Osteocyte (in vitro differentiated cells): ENCODE results near the gene CDH19. TPM values are rescaled to one million over a fixed set of nuclear protein-coding genes. Genes with fewer than 3 reads are reported as not detected.

Experiments used
- DNase-seq: peaks from one replicate; pipeline ENCODE4 v3.0.0; 2021; ENCODE audit warnings: mixed read lengths; ENCODE audit not compliant: unreplicated experiment; ENCODE audit errors: extremely low spot score
- H3K27ac Mint-ChIP-seq: one replicate; pipeline ENCODE4 v1.8.0; 2021; ENCODE audit warnings: mild to moderate bottlenecking, mixed read lengths; ENCODE audit not compliant: unreplicated experiment
- H3K27me3 Mint-ChIP-seq: one replicate; pipeline ENCODE4 v1.8.0; 2021; ENCODE audit warnings: mixed read lengths; ENCODE audit not compliant: unreplicated experiment
- H3K36me3 Mint-ChIP-seq: one replicate; pipeline ENCODE4 v1.8.0; 2021; ENCODE audit warnings: mixed read lengths; ENCODE audit not compliant: unreplicated experiment
- H3K4me1 Mint-ChIP-seq: one replicate; pipeline ENCODE4 v1.8.0; 2021; ENCODE audit warnings: mixed read lengths; ENCODE audit not compliant: unreplicated experiment
- H3K4me3 Mint-ChIP-seq: one replicate; pipeline ENCODE4 v1.8.0; 2021; ENCODE audit warnings: mild to moderate bottlenecking, moderate library complexity, mixed read lengths; ENCODE audit not compliant: unreplicated experiment
- H3K9me3 Mint-ChIP-seq: one replicate; pipeline ENCODE4 v1.8.0; 2021; ENCODE audit warnings: mixed read lengths; ENCODE audit not compliant: unreplicated experiment
- total RNA-seq: library from RNA; stranded (reverse); gene quantifications from 2 replicates; pipeline ENCODE4 v1.2.1, GENCODE V29; 2021
- TF ChIP-seq, protein P1 (sequence below): fragments of 200-600 bp; sonication (generic); IDR thresholded peaks from 2 replicates; pipeline ENCODE4 v1.5.0; 2021; ENCODE audit warnings: antibody characterized with exemption, mild to moderate bottlenecking, moderate library complexity

CDH19 gene
- total RNA-seq, 1 donor from 2014 or later: not detected

DNA sequence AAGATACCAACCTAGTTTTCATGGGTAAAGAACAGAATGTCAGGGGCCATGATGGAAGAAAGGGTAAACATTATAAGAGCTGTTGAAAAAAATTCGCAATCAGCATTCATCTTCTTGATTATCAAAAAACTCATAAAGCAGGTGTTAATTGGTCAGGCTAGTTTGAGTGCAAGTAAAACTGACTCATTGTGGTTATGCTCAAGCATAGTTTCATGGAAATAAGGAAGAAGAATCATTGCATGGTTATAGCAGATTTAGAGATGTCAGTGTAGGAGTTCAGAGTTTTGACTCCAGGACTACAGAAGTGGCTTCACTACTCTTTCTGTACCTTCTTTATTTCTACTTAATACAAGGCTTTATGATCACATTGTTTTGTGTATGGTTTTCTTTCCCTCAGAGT lies 26.9 kb upstream of the CDH19 start:
- Mint-ChIP-seq H3K27me3 (no peaks in the 10 kb centered on the region), H3K4me3 (no peak overlapping the region), H3K36me3 (no peaks in the 10 kb centered on the region), H3K4me1 (no peaks in the 10 kb centered on the region), H3K9me3 (no peaks in the 10 kb centered on the region), H3K27ac (no peak overlapping the region)
- TF ChIP-seq, protein P1, sequence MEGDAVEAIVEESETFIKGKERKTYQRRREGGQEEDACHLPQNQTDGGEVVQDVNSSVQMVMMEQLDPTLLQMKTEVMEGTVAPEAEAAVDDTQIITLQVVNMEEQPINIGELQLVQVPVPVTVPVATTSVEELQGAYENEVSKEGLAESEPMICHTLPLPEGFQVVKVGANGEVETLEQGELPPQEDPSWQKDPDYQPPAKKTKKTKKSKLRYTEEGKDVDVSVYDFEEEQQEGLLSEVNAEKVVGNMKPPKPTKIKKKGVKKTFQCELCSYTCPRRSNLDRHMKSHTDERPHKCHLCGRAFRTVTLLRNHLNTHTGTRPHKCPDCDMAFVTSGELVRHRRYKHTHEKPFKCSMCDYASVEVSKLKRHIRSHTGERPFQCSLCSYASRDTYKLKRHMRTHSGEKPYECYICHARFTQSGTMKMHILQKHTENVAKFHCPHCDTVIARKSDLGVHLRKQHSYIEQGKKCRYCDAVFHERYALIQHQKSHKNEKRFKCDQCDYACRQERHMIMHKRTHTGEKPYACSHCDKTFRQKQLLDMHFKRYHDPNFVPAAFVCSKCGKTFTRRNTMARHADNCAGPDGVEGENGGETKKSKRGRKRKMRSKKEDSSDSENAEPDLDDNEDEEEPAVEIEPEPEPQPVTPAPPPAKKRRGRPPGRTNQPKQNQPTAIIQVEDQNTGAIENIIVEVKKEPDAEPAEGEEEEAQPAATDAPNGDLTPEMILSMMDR: no peak
- no peak for DNase-seq

DNA sequence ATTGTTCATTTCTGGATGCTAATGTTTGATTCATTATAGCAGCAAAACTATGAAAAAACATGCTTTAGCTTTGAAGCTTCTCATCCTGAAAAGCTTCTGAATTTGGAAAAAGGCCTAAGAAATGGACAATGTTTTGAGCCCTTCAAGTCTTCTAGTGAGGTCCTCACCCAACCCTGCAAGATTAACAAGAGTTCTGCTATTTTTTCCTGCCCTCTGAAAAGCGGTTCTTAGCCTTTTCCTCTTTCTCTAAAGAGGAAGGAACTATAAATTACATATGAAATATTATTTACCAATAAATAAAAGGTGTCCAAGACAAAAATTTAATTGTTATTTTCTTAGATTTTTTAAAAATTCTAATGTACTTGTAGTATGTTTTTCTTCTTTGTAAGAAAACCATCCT lies 19.9 kb upstream of the CDH19 start:
- DNase-seq: no peak
- Mint-ChIP-seq H3K9me3 (no peaks in the 10 kb centered on the region), H3K4me1 (no peaks in the 10 kb centered on the region), H3K36me3 (no peaks in the 10 kb centered on the region), H3K27me3 (no peaks in the 10 kb centered on the region), H3K4me3 (no peak overlapping the region), H3K27ac (no peak overlapping the region)
- TF ChIP-seq, protein P1: no peak

DNA sequence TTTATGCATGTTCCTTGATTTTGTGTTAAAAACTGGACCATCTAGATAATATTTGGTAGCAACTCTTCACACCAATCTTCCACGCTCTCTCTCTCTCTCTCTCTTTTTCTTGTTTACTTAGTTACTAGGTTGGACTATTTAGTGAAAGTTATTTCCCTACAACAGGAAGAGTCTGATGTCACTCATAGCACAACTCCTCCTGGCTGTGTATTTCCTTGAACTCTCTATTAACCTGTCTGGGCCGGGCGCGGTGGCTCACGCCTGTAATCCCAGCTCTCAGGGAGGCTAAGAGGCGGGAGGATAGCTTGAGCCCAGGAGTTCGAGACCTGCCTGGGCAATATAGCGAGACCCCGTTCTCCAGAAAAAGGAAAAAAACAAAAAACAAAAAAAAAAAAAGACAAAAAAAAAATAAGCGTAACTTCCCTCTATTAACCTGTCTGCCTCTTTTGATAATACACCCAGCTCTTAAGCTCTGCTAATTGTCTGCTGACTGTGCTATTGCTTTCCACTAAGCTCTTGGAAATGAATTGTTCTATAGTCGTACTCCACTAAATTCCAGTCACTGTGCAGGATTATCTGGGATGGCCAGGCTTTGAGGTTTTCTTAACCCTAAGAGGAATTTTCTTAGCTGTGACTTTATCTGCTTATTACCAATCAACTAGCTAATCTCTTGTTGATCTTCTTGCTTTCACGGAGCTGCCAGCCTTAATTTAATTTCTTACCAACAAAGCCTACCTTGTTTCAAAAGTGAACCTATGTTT lies 18.1 kb upstream of the CDH19 start:
- Mint-ChIP-seq H3K4me3 (no peak overlapping the region), H3K27me3 (peaks cover 5% of the 10 kb centered on the region), H3K9me3 (no peaks in the 10 kb centered on the region), H3K4me1 (no peaks in the 10 kb centered on the region), H3K36me3 (no peaks in the 10 kb centered on the region), H3K27ac (no peak overlapping the region)
- TF ChIP-seq, protein P1: no peak
- no peak for DNase-seq

DNA sequence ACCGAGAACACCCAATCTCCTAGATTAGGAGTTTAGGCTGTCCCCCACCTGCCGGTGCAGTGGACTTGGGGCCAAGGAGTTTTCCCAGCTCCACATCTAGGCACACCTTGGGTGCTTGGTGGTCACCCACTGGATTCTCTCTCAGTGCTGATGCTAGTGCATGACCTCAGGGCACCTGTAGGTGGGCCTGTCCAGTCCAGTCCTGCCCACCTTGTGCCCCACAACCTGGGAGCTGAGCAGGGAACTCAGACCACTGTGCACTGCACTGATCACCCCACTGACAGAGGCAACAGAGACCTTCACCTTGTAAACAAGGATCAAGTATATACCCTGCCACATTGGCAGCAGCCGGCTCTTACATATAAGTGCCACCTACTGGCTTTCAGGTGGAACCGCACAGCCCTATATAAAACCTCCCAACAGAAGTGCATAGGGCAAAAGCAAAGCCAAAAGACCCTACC lies 12.7 kb upstream of the CDH19 start:
- H3K27me3 Mint-ChIP-seq: peaks cover 5% of the 10 kb centered on the region
- H3K4me1 Mint-ChIP-seq: no peaks in the 10 kb centered on the region
- H3K36me3 Mint-ChIP-seq: no peaks in the 10 kb centered on the region
- H3K4me3 Mint-ChIP-seq: no peak overlapping the region
- DNase-seq: no peak
- no peaks in the 10 kb centered on the region for H3K9me3 Mint-ChIP-seq
- no peak overlapping the region for H3K27ac Mint-ChIP-seq
- TF ChIP-seq, protein P1: peak; percentile 50

DNA sequence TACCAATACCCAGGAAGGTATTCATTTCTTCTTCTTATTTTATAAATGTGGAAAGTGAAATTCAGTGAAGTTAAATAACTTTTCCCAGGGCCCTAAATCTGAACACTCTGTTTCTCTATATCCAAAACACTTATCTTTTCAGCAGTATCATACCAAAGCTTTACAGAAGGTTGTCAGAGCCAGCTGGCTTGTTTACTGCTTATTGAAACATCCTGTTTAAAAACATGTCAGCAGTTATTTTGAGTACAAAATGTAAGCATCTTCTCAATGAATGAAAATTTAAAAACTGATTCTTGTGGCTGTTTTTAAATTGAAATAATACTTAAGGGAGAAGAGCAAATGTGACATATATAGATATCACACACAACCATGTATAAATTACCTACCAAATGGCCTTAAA lies 11.3 kb upstream of the CDH19 start:
- H3K36me3 Mint-ChIP-seq: no peaks in the 10 kb centered on the region
- no peaks in the 10 kb centered on the region for H3K9me3 Mint-ChIP-seq
- H3K27me3 Mint-ChIP-seq: peaks cover 5% of the 10 kb centered on the region
- H3K27ac Mint-ChIP-seq: no peak overlapping the region
- DNase-seq: no peak
- H3K4me1 Mint-ChIP-seq: no peaks in the 10 kb centered on the region
- no peak overlapping the region for H3K4me3 Mint-ChIP-seq
- TF ChIP-seq, protein P1: no peak
